Neural crest cell (in vitro differentiated cells): ENCODE measurements around the gene LARP4B. TPM values are rescaled to one million over a fixed set of nuclear protein-coding genes. Genes with fewer than 3 reads are reported as not detected.

ENCODE experiments used
- DNase-seq: peaks from one replicate; pipeline ENCODE4 v3.0.0; 2021; ENCODE audit warnings: low read depth, mixed read lengths, low spot score
- H3K27ac Mint-ChIP-seq: one replicate; pipeline ENCODE4 v1.8.0; 2021; ENCODE audit warnings: mild to moderate bottlenecking, mixed read lengths; ENCODE audit not compliant: unreplicated experiment
- H3K27me3 Mint-ChIP-seq: 2 replicates; pipeline ENCODE4 v1.8.0; 2021; ENCODE audit warnings: low read depth, mild to moderate bottlenecking, mixed read lengths
- H3K36me3 Mint-ChIP-seq: 2 replicates; pipeline ENCODE4 v1.8.0; 2021; ENCODE audit warnings: low read depth, mild to moderate bottlenecking, mixed read lengths
- H3K4me1 Mint-ChIP-seq: 2 replicates; pipeline ENCODE4 v1.8.0; 2021; ENCODE audit warnings: mixed read lengths
- H3K4me3 Mint-ChIP-seq: one replicate; pipeline ENCODE4 v1.8.0; 2021; ENCODE audit warnings: mild to moderate bottlenecking, mixed read lengths
- H3K9me3 Mint-ChIP-seq: 2 replicates; pipeline ENCODE4 v1.8.0; 2021; ENCODE audit warnings: mixed read lengths
- total RNA-seq: library from RNA; stranded (reverse); gene quantifications from 2 replicates; pipeline ENCODE4 v1.2.1, GENCODE V29; 2021
- TF ChIP-seq, protein P1 (sequence below): fragments of 200-600 bp; sonication (generic); conservative IDR thresholded peaks from 2 replicates; pipeline ENCODE4 v1.5.0; 2021; ENCODE audit warnings: antibody characterized with exemption, mild to moderate bottlenecking

Gene LARP4B
- total RNA-seq, 1 donor from 2014 or later: 75.4 TPM

DNA sequence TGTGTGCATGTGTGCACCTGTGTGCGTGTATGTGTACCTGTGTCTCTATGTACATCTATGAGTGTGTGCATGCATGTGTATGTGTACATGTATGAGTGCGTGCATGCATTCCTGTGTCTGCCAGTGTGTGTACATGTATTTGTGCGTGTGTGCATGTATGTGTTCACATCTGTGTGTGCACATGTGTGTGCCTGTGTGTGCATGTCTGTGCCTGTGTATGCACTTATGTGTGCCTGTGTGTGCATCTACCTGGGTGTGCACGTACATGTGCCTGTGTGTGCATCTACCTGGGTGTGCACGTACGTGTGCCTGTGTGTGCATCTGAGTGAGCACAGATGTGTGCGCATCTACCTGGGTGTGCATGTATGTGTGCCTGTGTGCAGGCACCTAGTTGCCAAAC is 139.9 kb downstream of the LARP4B start:
- no peak overlapping the region for H3K4me3 Mint-ChIP-seq
- H3K9me3 Mint-ChIP-seq: peaks cover 11% of the 10 kb centered on the region
- peaks cover 12% of the 10 kb centered on the region for H3K4me1 Mint-ChIP-seq
- H3K36me3 Mint-ChIP-seq: peaks cover 17% of the 10 kb centered on the region
- DNase-seq: no peak
- H3K27me3 Mint-ChIP-seq: no peaks in the 10 kb centered on the region
- TF ChIP-seq, protein P1, sequence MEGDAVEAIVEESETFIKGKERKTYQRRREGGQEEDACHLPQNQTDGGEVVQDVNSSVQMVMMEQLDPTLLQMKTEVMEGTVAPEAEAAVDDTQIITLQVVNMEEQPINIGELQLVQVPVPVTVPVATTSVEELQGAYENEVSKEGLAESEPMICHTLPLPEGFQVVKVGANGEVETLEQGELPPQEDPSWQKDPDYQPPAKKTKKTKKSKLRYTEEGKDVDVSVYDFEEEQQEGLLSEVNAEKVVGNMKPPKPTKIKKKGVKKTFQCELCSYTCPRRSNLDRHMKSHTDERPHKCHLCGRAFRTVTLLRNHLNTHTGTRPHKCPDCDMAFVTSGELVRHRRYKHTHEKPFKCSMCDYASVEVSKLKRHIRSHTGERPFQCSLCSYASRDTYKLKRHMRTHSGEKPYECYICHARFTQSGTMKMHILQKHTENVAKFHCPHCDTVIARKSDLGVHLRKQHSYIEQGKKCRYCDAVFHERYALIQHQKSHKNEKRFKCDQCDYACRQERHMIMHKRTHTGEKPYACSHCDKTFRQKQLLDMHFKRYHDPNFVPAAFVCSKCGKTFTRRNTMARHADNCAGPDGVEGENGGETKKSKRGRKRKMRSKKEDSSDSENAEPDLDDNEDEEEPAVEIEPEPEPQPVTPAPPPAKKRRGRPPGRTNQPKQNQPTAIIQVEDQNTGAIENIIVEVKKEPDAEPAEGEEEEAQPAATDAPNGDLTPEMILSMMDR: no peak
- no peak overlapping the region for H3K27ac Mint-ChIP-seq

DNA sequence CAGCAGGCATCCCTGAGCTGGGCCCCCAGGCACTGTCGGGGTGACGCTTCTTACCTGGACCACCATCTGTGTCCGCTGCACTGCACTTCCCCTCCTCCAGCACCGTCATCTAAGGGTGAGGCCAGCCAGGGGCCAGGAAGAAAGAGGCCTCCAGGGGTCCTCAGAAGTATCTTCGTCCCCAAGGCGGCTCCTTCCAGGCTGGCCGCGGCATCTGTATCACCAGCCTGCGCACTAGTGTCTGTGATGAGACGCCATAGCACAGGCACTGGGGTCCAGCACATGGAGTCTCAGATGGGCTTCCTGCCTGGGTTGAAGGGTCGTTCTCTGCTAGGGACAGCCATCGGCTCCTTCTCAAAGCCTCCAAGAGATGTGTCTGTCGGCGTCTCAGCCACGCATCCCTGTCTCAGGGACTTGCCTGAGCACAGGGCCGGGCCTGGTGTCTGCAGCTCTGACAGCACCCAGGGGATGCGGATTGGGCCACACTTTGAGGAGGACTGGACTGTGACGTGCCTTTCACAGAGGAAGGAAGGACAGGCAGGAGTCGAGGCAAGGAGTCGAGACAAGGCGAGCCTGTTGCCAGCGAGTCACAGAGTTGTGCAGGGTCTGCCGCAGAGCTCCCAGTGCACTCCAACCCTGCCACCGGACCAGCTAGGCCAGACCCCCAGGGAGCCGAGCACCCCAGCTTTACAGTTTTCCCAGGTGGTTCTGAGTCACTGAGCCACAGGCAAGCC is 140.5 kb downstream of the LARP4B start:
- Mint-ChIP-seq H3K27ac (no peak overlapping the region), H3K4me3 (no peak overlapping the region), H3K27me3 (no peaks in the 10 kb centered on the region), H3K4me1 (peaks cover 12% of the 10 kb centered on the region), H3K9me3 (peaks cover 4% of the 10 kb centered on the region), H3K36me3 (peaks cover 11% of the 10 kb centered on the region)
- DNase-seq: no peak
- TF ChIP-seq, protein P1: no peak

DNA sequence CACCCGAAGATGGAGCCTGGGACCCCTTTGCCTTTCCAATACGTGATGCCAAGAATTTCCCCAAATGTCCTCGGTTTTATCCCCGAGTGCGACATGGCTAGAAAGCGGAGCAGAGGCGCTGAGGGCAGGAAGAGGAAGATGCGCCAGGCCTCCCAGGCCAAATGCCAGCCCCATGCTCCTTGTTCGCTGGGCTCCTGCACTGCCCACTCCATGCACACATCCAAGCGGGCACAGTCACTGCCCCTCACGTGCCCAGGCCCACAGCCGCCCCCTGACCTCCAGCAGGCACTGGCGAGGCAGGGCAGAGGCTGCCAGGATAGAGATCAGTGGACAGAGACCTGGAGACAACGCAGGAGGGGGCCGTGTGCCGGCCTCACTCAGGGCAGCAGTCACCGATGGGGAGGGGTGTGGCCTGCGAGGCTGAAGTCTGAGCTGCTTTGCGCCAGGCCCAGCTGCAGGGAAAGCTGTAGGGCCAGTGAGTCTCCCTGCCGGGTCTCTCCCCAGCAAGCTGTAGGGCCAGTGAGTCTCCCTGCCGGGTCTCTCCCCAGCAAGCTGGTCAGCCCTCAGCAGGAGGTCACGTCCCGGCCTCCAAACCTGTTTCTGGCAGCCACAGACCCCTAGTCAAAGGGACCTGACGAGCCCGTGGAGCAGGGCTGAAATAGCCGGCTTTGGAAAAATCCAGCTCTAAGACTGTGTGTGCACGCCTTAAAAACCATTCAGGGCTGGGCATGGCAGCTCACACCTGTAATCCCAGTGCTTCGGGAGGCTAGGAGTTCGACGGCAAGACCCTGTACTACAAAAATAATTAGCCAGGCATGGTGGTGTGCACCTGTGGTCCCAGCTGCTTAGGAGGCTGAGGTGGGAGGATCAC is 141.4 kb downstream of the LARP4B start:
- peaks cover 4% of the 10 kb centered on the region for H3K9me3 Mint-ChIP-seq
- H3K36me3 Mint-ChIP-seq: peaks cover 4% of the 10 kb centered on the region
- peak overlapping the region; percentile 19 for H3K4me3 Mint-ChIP-seq
- TF ChIP-seq, protein P1: no peak
- peaks cover 6% of the 10 kb centered on the region for H3K4me1 Mint-ChIP-seq
- no peak for DNase-seq
- H3K27me3 Mint-ChIP-seq: peaks cover 4% of the 10 kb centered on the region
- H3K27ac Mint-ChIP-seq: no peak overlapping the region

DNA sequence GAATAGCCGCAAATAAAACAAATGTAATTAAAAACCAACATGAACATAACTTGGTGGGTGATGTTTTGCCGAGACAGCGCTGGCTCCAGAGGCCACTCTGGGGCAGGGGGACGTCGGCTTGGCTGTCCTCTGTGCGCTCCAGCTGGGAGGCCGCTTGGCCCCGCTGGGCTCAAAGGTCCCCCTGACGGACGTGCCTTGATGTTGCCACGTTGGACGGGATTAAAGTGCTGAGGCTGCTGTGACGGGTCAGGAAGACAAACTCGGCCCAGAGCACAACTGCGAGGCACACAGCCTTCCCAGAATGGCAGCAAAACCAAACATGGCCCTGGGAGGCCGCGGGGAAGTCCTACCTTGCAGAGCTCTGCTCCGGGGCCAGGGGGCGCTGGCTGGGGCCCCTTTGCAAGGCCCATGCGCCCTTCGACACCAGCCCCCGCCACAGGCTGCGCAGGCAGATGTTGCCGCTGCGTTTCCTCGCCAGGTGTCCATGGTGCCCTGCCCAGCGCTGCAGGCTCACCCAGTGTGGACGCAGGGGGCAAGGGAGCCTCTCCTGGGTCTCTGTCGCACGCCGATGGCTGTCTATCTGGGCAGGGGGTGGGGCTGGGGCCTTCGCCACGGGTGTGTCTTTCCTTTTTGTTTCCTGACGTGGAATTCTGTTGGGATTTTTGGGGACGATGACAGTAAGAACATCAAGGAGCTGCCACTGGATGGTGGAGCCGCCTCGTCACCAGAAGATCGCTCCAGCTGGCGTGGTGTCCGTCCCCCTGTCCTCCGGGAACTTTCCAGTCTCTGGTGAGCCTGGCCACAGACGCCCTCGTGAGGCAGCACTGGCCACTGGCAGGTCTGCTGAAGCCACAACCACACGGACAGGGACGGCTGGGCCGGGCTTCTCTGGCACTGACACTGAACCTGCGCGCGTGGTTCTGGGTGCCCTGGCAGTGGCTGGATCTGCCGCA is 142.4 kb downstream of the LARP4B start:
- Mint-ChIP-seq H3K4me3 (peak overlapping the region; percentile 83), H3K27ac (no peak overlapping the region), H3K27me3 (peaks cover 4% of the 10 kb centered on the region), H3K9me3 (no peaks in the 10 kb centered on the region), H3K4me1 (peaks cover 6% of the 10 kb centered on the region), H3K36me3 (no peaks in the 10 kb centered on the region)
- TF ChIP-seq, protein P1: peak; percentile 56
- peak; percentile 51 for DNase-seq
